ENCODE data around the gene CNTF. TPM values are rescaled to one million over a fixed set of nuclear protein-coding genes. Genes with fewer than 3 reads are reported as not detected.

The CNTF gene
- total RNA-seq, 1 experiment from 2014 or later, result 5.5 TPM

GRCh38 chr11:58629857-58630256 lies 7.4 kb downstream of the CNTF start:
- no peaks in the 10 kb centered on the region for H3K9me3 ChIP-seq (ENCODE audit: low read depth, low read length, poor library complexity, severe bottlenecking)
- DNase-seq (ENCODE audit: low spot score), result peak; percentile 78
- intact Hi-C loops (cut with micrococcal nuclease; ENCODE audit: unreplicated experiment), result loop anchor here (5.0 kb wide), 1 partner anchor 63 kb away; no protein-coding TSS in a partner anchor
- BruUV-seq (replicated peaks), result no TSS peak
- H3K36me3 ChIP-seq (ENCODE audit: insufficient read depth, low read length, poor library complexity, severe bottlenecking), result peaks cover 6% of the 10 kb centered on the region
- H3K27me3 ChIP-seq (replicated peaks; ENCODE audit: insufficient read depth, low read depth, low read length, poor library complexity), result no peaks in the 10 kb centered on the region
- ChIA-PET CTCF (interaction anchor here (1.0 to 1.2 kb wide), 3 partner anchors 62 to 528 kb away, joined by 3 to 8 read pairs (median 5); no protein-coding TSS in a partner anchor), POLR2A (ENCODE audit: low non-redundant PET) (no interaction called here)
- H3K4me1 ChIP-seq (ENCODE audit: insufficient read depth, low read length, poor library complexity, severe bottlenecking), result no peaks in the 10 kb centered on the region
- H3K27ac ChIP-seq (ENCODE audit: low read depth, low read length, poor library complexity, severe bottlenecking), result no peak overlapping the region
- H3K4me3 ChIP-seq (ENCODE audit: low read depth, low read length, poor library complexity, severe bottlenecking), result no peak overlapping the region
- TF ChIP-seq CTCF (conservative IDR thresholded peaks at IDR 0.05; ENCODE audit: low read depth, low read length), result peak; percentile 83
- TF ChIP-seq EZH2 (IDR thresholded peaks at IDR 0.05; ENCODE audit: borderline replicate concordance, low read depth, low read length, poor library complexity, severe bottlenecking), result no peak

- H3K4me1 ChIP-seq (ENCODE audit: insufficient read depth, low read length, poor library complexity, severe bottlenecking), result no peaks in the 10 kb centered on the region
These were observed 8.9 kb downstream of the CNTF start for GRCh38 chr11:58631378-58631777.

GRCh38 chr11:58632510-58632909 lies 10.0 kb downstream of the CNTF start:
- no peak for DNase-seq (ENCODE audit: low spot score)
- H3K9me3 ChIP-seq (ENCODE audit: low read depth, low read length, poor library complexity, severe bottlenecking), result no peaks in the 10 kb centered on the region
- H3K36me3 ChIP-seq (ENCODE audit: insufficient read depth, low read length, poor library complexity, severe bottlenecking), result no peaks in the 10 kb centered on the region
- no peaks in the 10 kb centered on the region for H3K4me1 ChIP-seq (ENCODE audit: insufficient read depth, low read length, poor library complexity, severe bottlenecking)
- no peaks in the 10 kb centered on the region for H3K27me3 ChIP-seq (replicated peaks; ENCODE audit: insufficient read depth, low read depth, low read length, poor library complexity)
- TF ChIP-seq EZH2 (IDR thresholded peaks at IDR 0.05; ENCODE audit: borderline replicate concordance, low read depth, low read length, poor library complexity, severe bottlenecking), result no peak
- no peak for TF ChIP-seq CTCF (conservative IDR thresholded peaks at IDR 0.05; ENCODE audit: low read depth, low read length)
- ChIA-PET POLR2A (ENCODE audit: low non-redundant PET) (no interaction called here), CTCF (no interaction called here)
- no TSS peak for BruUV-seq (replicated peaks)
- intact Hi-C loops (cut with micrococcal nuclease; ENCODE audit: unreplicated experiment), result loop anchor here (5.0 kb wide), 1 partner anchor 65 kb away; no protein-coding TSS in a partner anchor
- H3K27ac ChIP-seq (ENCODE audit: low read depth, low read length, poor library complexity, severe bottlenecking), result no peak overlapping the region
- no peak overlapping the region for H3K4me3 ChIP-seq (ENCODE audit: low read depth, low read length, poor library complexity, severe bottlenecking)

More at GRCh38 chr11:58631378-58631777, 8.9 kb downstream of the CNTF start:
- no peak for TF ChIP-seq EZH2 (IDR thresholded peaks at IDR 0.05; ENCODE audit: borderline replicate concordance, low read depth, low read length, poor library complexity, severe bottlenecking)
- no peak for TF ChIP-seq CTCF (conservative IDR thresholded peaks at IDR 0.05; ENCODE audit: low read depth, low read length)
- CTCF ChIA-PET, result no interaction called here
- BruUV-seq (replicated peaks), result no TSS peak
- H3K27ac ChIP-seq (ENCODE audit: low read depth, low read length, poor library complexity, severe bottlenecking), result no peak overlapping the region
- no peaks in the 10 kb centered on the region for H3K9me3 ChIP-seq (ENCODE audit: low read depth, low read length, poor library complexity, severe bottlenecking)
- no peak overlapping the region for H3K4me3 ChIP-seq (ENCODE audit: low read depth, low read length, poor library complexity, severe bottlenecking)
- H3K36me3 ChIP-seq (ENCODE audit: insufficient read depth, low read length, poor library complexity, severe bottlenecking), result no peaks in the 10 kb centered on the region
- H3K27me3 ChIP-seq (replicated peaks; ENCODE audit: insufficient read depth, low read depth, low read length, poor library complexity), result no peaks in the 10 kb centered on the region
- DNase-seq (ENCODE audit: low spot score), result no peak
- POLR2A ChIA-PET (ENCODE audit: low non-redundant PET), result no interaction called here
- intact Hi-C loops (cut with micrococcal nuclease; ENCODE audit: unreplicated experiment), result loop anchor here (5.0 kb wide), 1 partner anchor 64 kb away; no protein-coding TSS in a partner anchor

Measured in A673 (cell line).